Measurements from ENCODE around the gene AKNAD1.
"Not testable (repeated sequence)": the region's sequence is repeated elsewhere in the genome, so short reads cannot be mapped to it uniquely, and the experiment has no call there.

Gene AKNAD1

GRCh38 chr1:108785880-108786279 is 71.0 kb downstream of the AKNAD1 start:
- no peak for DNase-seq (ENCODE audit: low read depth)
- no peak for TF ChIP-seq CTCF (conservative IDR thresholded peaks at IDR 0.05; ENCODE audit: control insufficient read depth, insufficient read depth, low read depth, low read length)
- H3K4me3 ChIP-seq (ENCODE audit: control insufficient read depth, low read depth, low read length) = no peak overlapping the region

GRCh38 chr1:108785264-108785663 is 71.6 kb downstream of the AKNAD1 start:
- no peak overlapping the region for H3K4me3 ChIP-seq (ENCODE audit: control insufficient read depth, low read depth, low read length)
- TF ChIP-seq CTCF (conservative IDR thresholded peaks at IDR 0.05; ENCODE audit: control insufficient read depth, insufficient read depth, low read depth, low read length) = no peak
- no peak for DNase-seq (ENCODE audit: low read depth)

GRCh38 chr1:108781575-108781944 is 75.3 kb downstream of the AKNAD1 start:
- H3K4me3 ChIP-seq (ENCODE audit: control insufficient read depth, low read depth, low read length); DNase-seq (ENCODE audit: low read depth): not testable (repeated sequence)

GRCh38 chr1:108780937-108781574 is 75.8 kb downstream of the AKNAD1 start:
- H3K4me3 ChIP-seq (ENCODE audit: control insufficient read depth, low read depth, low read length) = no peak overlapping the region
- DNase-seq (ENCODE audit: low read depth) = no peak
- no peak for TF ChIP-seq CTCF (conservative IDR thresholded peaks at IDR 0.05; ENCODE audit: control insufficient read depth, insufficient read depth, low read depth, low read length)

GRCh38 chr1:108779455-108779854 is 77.4 kb downstream of the AKNAD1 start:
- no peak for TF ChIP-seq CTCF (conservative IDR thresholded peaks at IDR 0.05; ENCODE audit: control insufficient read depth, insufficient read depth, low read depth, low read length)
- DNase-seq (ENCODE audit: low read depth) = no peak
- no peak overlapping the region for H3K4me3 ChIP-seq (ENCODE audit: control insufficient read depth, low read depth, low read length)

GRCh38 chr1:108777839-108778238 is 79.1 kb downstream of the AKNAD1 start:
- DNase-seq (ENCODE audit: low read depth) = no peak
- no peak overlapping the region for H3K4me3 ChIP-seq (ENCODE audit: control insufficient read depth, low read depth, low read length)
- TF ChIP-seq CTCF (conservative IDR thresholded peaks at IDR 0.05; ENCODE audit: control insufficient read depth, insufficient read depth, low read depth, low read length) = no peak

GRCh38 chr1:108767708-108768107 is 89.2 kb downstream of the AKNAD1 start:
- no peak for DNase-seq (ENCODE audit: low read depth)
- no peak for TF ChIP-seq CTCF (conservative IDR thresholded peaks at IDR 0.05; ENCODE audit: control insufficient read depth, insufficient read depth, low read depth, low read length)
- no peak overlapping the region for H3K4me3 ChIP-seq (ENCODE audit: control insufficient read depth, low read depth, low read length)
